ENCODE results near the gene TOMM34.

GRCh38 chr20:44894959-44895358 is 65.2 kb downstream of the TOMM34 start:
- TF ChIP-seq CTCF (IDR thresholded peaks at IDR 0.05) = no peak
- TF ChIP-seq POLR2A (IDR thresholded peaks at IDR 0.05) = no peak

All from suprapubic skin (tissue), 3 donors.